ENCODE measurements around the gene RAD51B. TPM values are rescaled to one million over a fixed set of nuclear protein-coding genes. Genes with fewer than 3 reads are reported as not detected.

Gene RAD51B
- total RNA-seq, 2 donors from 2014 or later: 9.3 to 12.1 TPM

GRCh38 chr14:68416171-68416570, 596.6 kb downstream of the RAD51B start:
- TF ChIP-seq, protein P1, sequence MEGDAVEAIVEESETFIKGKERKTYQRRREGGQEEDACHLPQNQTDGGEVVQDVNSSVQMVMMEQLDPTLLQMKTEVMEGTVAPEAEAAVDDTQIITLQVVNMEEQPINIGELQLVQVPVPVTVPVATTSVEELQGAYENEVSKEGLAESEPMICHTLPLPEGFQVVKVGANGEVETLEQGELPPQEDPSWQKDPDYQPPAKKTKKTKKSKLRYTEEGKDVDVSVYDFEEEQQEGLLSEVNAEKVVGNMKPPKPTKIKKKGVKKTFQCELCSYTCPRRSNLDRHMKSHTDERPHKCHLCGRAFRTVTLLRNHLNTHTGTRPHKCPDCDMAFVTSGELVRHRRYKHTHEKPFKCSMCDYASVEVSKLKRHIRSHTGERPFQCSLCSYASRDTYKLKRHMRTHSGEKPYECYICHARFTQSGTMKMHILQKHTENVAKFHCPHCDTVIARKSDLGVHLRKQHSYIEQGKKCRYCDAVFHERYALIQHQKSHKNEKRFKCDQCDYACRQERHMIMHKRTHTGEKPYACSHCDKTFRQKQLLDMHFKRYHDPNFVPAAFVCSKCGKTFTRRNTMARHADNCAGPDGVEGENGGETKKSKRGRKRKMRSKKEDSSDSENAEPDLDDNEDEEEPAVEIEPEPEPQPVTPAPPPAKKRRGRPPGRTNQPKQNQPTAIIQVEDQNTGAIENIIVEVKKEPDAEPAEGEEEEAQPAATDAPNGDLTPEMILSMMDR (IDR thresholded peaks at IDR 0.05): no peak
- Histone ChIP-seq H3K27me3 (replicated peaks; ENCODE audit: insufficient read depth) (no peaks in the 10 kb centered on the region), H3K36me3 (no peaks in the 10 kb centered on the region), H3K4me1 (ENCODE audit: control insufficient read depth in 1 of 2, low read depth in 2 of 2) (no peaks in the 10 kb centered on the region), H3K27ac (no peak overlapping the region), H3K9me3 (no peaks in the 10 kb centered on the region), H3K4me3 (no peak overlapping the region)
- no peak for DNase-seq (ENCODE audit: low spot score)
- ATAC-seq (ENCODE audit: insufficient number of reproducible peaks, low FRiP score, low read depth): no peak

DNA sequence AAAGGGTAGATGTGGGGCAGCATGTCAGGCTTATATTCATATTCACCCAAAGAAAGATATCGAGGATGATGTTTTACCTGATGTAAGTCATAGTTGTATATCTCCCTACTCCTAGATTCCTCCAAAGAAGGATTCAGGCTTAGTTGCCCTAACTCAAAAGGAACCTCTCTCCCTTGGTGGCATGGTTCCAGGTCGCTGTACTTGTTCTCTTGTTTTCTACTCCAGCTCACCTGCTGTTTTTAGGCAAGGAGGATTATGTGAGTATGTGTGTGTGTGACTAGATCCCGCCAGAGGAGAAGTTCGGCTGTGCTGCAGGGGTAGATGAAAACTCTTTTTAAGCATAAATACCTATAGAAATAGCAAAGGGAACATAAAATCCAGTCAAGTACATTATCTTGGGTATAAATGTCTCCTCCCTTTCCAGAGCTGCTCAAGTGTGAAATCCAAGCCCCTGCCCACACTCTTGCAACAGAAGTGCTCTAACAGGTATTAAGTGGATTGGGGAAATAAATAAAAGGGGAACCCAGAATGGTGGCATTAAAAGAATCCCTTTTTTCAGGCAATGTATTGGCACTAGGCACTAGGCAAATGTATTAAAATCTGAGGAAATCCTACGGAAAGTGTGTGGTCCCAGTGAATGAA, 597.6 kb downstream of the RAD51B start:
- DNase-seq (ENCODE audit: low spot score) (no peak), ATAC-seq (ENCODE audit: insufficient number of reproducible peaks, low FRiP score, low read depth) (no peak)
- no peaks in the 10 kb centered on the region for H3K27me3 ChIP-seq (replicated peaks; ENCODE audit: insufficient read depth)
- H3K9me3 ChIP-seq: no peaks in the 10 kb centered on the region
- TF ChIP-seq, protein P1 (IDR thresholded peaks at IDR 0.05): no peak
- H3K4me3 ChIP-seq: no peak overlapping the region
- H3K36me3 ChIP-seq: no peaks in the 10 kb centered on the region
- H3K4me1 ChIP-seq (ENCODE audit: control insufficient read depth in 1 of 2, low read depth in 2 of 2): no peaks in the 10 kb centered on the region
- H3K27ac ChIP-seq: no peak overlapping the region

DNA sequence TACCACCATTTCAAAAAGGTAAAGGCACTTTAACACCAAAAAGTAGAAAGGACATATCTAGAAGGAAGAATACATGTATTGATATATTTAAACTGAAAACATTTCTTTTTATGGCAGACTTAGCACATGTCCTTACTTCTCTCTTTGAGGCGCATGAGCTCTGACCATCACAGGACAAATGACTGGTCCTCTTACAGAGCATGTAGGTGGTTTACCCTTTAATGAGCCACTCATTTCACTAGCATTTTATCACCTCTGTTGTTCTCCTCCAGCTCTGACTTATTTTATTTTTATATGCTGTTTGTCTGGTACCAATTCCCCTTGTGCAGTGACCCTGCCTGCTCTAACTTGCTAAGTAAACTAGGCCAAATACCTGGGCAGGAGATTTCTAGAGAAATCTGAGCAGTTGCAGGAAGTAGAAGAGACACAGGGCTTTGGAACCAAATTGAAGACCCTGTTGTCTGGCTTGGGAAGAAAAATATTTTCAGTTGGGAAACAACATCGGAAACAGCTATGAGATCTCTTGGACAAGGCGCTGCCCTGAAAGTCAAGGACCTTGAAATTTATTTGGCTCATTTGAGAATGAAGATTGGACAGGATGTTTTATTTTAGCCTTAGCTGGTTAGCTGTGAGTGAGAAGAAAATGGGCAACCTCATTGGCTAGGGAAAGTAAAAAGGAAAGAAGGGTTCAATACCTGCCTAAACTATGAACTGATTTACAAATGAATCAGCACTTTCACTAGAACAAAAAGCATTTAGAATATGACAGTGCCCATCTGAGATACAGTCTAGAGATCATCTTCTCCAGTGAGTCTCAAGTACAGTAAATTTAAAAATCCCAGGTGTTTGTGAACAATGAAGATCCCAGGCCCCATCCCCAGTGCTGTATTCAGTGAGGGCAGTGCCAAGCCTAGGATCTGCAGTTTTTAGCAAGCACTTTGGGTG, 598.9 kb downstream of the RAD51B start:
- H3K27ac ChIP-seq: no peak overlapping the region

DNA sequence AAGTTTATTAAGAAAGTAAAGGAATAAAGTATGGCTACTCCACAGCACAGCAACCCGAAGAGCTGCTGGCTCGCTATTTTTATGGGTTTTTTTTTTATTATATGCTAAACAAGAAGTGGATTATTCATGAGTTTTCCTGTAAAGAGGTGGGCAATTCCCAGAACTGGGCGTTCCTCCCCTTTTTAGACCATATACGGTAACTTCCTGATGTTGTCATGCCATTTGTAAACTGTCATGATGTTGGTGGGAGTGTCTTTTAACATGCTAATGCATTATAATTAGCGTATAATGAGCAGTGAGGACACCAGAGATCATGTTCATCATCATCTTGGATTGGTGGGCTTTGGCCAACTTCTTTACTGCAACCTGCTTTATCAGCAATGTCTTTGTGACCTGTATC, 600.8 kb downstream of the RAD51B start:
- no peak overlapping the region for H3K4me3 ChIP-seq
- ATAC-seq (ENCODE audit: insufficient number of reproducible peaks, low FRiP score, low read depth): no peak
- no peaks in the 10 kb centered on the region for H3K4me1 ChIP-seq (ENCODE audit: control insufficient read depth in 1 of 2, low read depth in 2 of 2)
- H3K36me3 ChIP-seq: no peaks in the 10 kb centered on the region
- no peaks in the 10 kb centered on the region for H3K27me3 ChIP-seq (replicated peaks; ENCODE audit: insufficient read depth)
- DNase-seq (ENCODE audit: low spot score): no peak
- H3K9me3 ChIP-seq: no peaks in the 10 kb centered on the region
- TF ChIP-seq, protein P1 (IDR thresholded peaks at IDR 0.05): no peak
- H3K27ac ChIP-seq: no peak overlapping the region

More for the DNA sequence above, 598.9 kb downstream of the RAD51B start:
- Histone ChIP-seq H3K4me3 (no peak overlapping the region), H3K9me3 (no peaks in the 10 kb centered on the region), H3K4me1 (ENCODE audit: control insufficient read depth in 1 of 2, low read depth in 2 of 2) (no peaks in the 10 kb centered on the region), H3K27me3 (replicated peaks; ENCODE audit: insufficient read depth) (no peaks in the 10 kb centered on the region), H3K36me3 (no peaks in the 10 kb centered on the region)
- no peak for ATAC-seq (ENCODE audit: insufficient number of reproducible peaks, low FRiP score, low read depth)
- TF ChIP-seq, protein P1 (IDR thresholded peaks at IDR 0.05): no peak
- no peak for DNase-seq (ENCODE audit: low spot score)

GRCh38 chr14:68421116-68421515, 601.5 kb downstream of the RAD51B start:
- H3K4me3 ChIP-seq: no peak overlapping the region
- no peaks in the 10 kb centered on the region for H3K9me3 ChIP-seq
- no peaks in the 10 kb centered on the region for H3K4me1 ChIP-seq (ENCODE audit: control insufficient read depth in 1 of 2, low read depth in 2 of 2)
- no peaks in the 10 kb centered on the region for H3K27me3 ChIP-seq (replicated peaks; ENCODE audit: insufficient read depth)
- no peak for ATAC-seq (ENCODE audit: insufficient number of reproducible peaks, low FRiP score, low read depth)
- H3K27ac ChIP-seq: no peak overlapping the region
- TF ChIP-seq, protein P1 (IDR thresholded peaks at IDR 0.05): no peak
- no peaks in the 10 kb centered on the region for H3K36me3 ChIP-seq
- DNase-seq (ENCODE audit: low spot score): no peak

Data from thoracic aorta (tissue), 2 donors.